Mesenchymal stem cell (in vitro differentiated cells and primary cell): ENCODE data around the gene TFR2.

Source experiments
- DNase-seq: peaks from one replicate; pipeline ENCODE4 v3.0.0-alpha.2; 2013
- H2AFZ ChIP-seq: one replicate; pipeline ENCODE4 v1.6.1; 2013; ENCODE audit warnings: low read depth, mild to moderate bottlenecking, control low read depth, inconsistent platforms, low read length, moderate library complexity
- H2AK5ac ChIP-seq: 2 replicates; pipeline ENCODE4 v1.6.1; 2013; ENCODE audit warnings: low read length, moderate library complexity, mild to moderate bottlenecking, inconsistent platforms; ENCODE audit not compliant: severe bottlenecking
- H2BK120ac ChIP-seq: one replicate; pipeline ENCODE4 v1.6.1; 2013; ENCODE audit warnings: low read depth, mild to moderate bottlenecking, inconsistent platforms, low read length, moderate library complexity
- H2BK12ac ChIP-seq, 2 experiments: one replicate each; pipeline ENCODE4 v1.6.1; 2013; ENCODE audit warnings: inconsistent platforms in 2 of 2, low read length in 2 of 2, mild to moderate bottlenecking in 2 of 2, moderate library complexity in 2 of 2, control low read depth in 1 of 2
- H2BK15ac ChIP-seq: one replicate; pipeline ENCODE4 v1.6.1; 2013; ENCODE audit warnings: mild to moderate bottlenecking, low read depth, inconsistent platforms; ENCODE audit not compliant: poor library complexity, severe bottlenecking
- H2BK5ac ChIP-seq: 2 replicates; pipeline ENCODE4 v1.6.1; 2013; ENCODE audit warnings: low read depth, mild to moderate bottlenecking, low read length, control low read depth, inconsistent platforms; ENCODE audit not compliant: poor library complexity, severe bottlenecking
- H3K14ac ChIP-seq, 2 experiments: one replicate each; pipeline ENCODE4 v1.6.1; 2013; ENCODE audit warnings: inconsistent platforms in 2 of 2, low read length in 2 of 2, control low read depth in 1 of 2, mild to moderate bottlenecking in 1 of 2, moderate library complexity in 1 of 2
- H3K18ac ChIP-seq, 2 experiments: one replicate each; pipeline ENCODE4 v1.6.1; 2013; ENCODE audit warnings: inconsistent platforms in 2 of 2, low read length in 2 of 2, control low read depth in 1 of 2, low read depth in 1 of 2, mild to moderate bottlenecking in 1 of 2
- H3K23ac ChIP-seq, 2 experiments: one replicate each; pipeline ENCODE4 v1.6.1; 2013; ENCODE audit warnings: inconsistent platforms in 2 of 2, low read length in 2 of 2, mild to moderate bottlenecking in 2 of 2, moderate library complexity in 2 of 2, control low read depth in 1 of 2
- H3K27ac ChIP-seq: 2 replicates; pipeline ENCODE4 v1.5.1; 2013; ENCODE audit warnings: mild to moderate bottlenecking, moderate library complexity, low read length, control low read depth, inconsistent platforms; ENCODE audit not compliant: poor library complexity, severe bottlenecking
- H3K27me3 ChIP-seq, 2 experiments: 2 replicates each; pipeline versions ENCODE4 v1.6.1 to v1.7.0; 2013; ENCODE audit warnings: low read length in 2 of 2, mild to moderate bottlenecking in 2 of 2, moderate library complexity in 2 of 2, control low read depth in 1 of 2, inconsistent platforms in 1 of 2; ENCODE audit not compliant: control insufficient read depth in 1 of 2, insufficient read depth in 1 of 2
- H3K36me3 ChIP-seq, 2 experiments: 2 replicates each; pipeline versions ENCODE4 v1.6.1 to v1.7.0; 2013; ENCODE audit warnings: low read length in 2 of 2, control low read depth in 1 of 2, inconsistent platforms in 1 of 2, low read depth in 1 of 2, mild to moderate bottlenecking in 1 of 2; ENCODE audit not compliant: insufficient read depth in 2 of 2, control insufficient read depth in 1 of 2
- H3K4ac ChIP-seq, 2 experiments: one replicate each; pipeline ENCODE4 v1.6.1; 2013; ENCODE audit warnings: inconsistent platforms in 2 of 2, low read length in 2 of 2, mild to moderate bottlenecking in 2 of 2, moderate library complexity in 2 of 2, control low read depth in 1 of 2, low read depth in 1 of 2
- H3K4me1 ChIP-seq: 2 replicates; pipeline ENCODE4 v1.6.1; 2013; ENCODE audit warnings: low read depth, low read length, control low read depth; ENCODE audit not compliant: control insufficient read depth, insufficient read depth
- H3K4me2 ChIP-seq: 2 replicates; pipeline ENCODE4 v1.6.1; 2013; ENCODE audit warnings: low read length, mild to moderate bottlenecking, inconsistent platforms; ENCODE audit not compliant: poor library complexity, severe bottlenecking
- H3K4me3 ChIP-seq, 2 experiments: 2 replicates each; pipeline versions ENCODE4 v1.5.1 to v1.7.0; 2013; ENCODE audit warnings: low read length in 2 of 2, mild to moderate bottlenecking in 2 of 2, control low read depth in 1 of 2, low read depth in 1 of 2; ENCODE audit not compliant: insufficient read depth in 1 of 2
- H3K79me1 ChIP-seq: replicated peaks from 2 replicates; pipeline ENCODE4 v1.6.1; 2013; ENCODE audit warnings: mild to moderate bottlenecking, control low read depth, low read length, inconsistent platforms; ENCODE audit not compliant: poor library complexity, severe bottlenecking
- H3K9ac ChIP-seq: 2 replicates; pipeline ENCODE4 v1.7.0; 2013; ENCODE audit warnings: mild to moderate bottlenecking, low read length, moderate library complexity
- H3K9me3 ChIP-seq: 2 replicates; pipeline ENCODE4 v1.7.0; 2013; ENCODE audit warnings: mild to moderate bottlenecking, low read length; ENCODE audit not compliant: control insufficient read depth
- H4K8ac ChIP-seq: one replicate; pipeline ENCODE4 v1.6.1; 2013; ENCODE audit warnings: inconsistent platforms, mild to moderate bottlenecking, low read length, moderate library complexity
- H4K91ac ChIP-seq: one replicate; pipeline ENCODE4 v1.6.1; 2013; ENCODE audit warnings: mild to moderate bottlenecking, low read length, inconsistent platforms
- WGBS: methylation state at CpG from one replicate; pipeline ENCODE4 v1.1.7; 2013; ENCODE audit warnings: mixed read lengths; 5-methylcytosine and 5-hydroxymethylcytosine counted together

The TFR2 gene

GRCh38 chr7:100595188-100595587 lies 46.2 kb downstream of the TFR2 start:
- no peak overlapping the region for H4K8ac ChIP-seq
- WGBS, result 97% methylated on average over 6 of the region's 7 CpGs
- no peak overlapping the region for H2BK5ac ChIP-seq
- no peak overlapping the region for H3K4me3 ChIP-seq
- DNase-seq, result no peak
- peaks cover under 1% of the 10 kb centered on the region for H3K4me1 ChIP-seq
- no peak overlapping the region for H3K14ac ChIP-seq
- no peaks in the 10 kb centered on the region for H3K79me1 ChIP-seq
- H2BK15ac ChIP-seq, result no peak overlapping the region
- H3K9ac ChIP-seq, result no peak overlapping the region
- no peak overlapping the region for H2BK120ac ChIP-seq
- H3K9me3 ChIP-seq, result no peaks in the 10 kb centered on the region
- no peak overlapping the region for H2AFZ ChIP-seq
- no peak overlapping the region for H4K91ac ChIP-seq
- H2AK5ac ChIP-seq, result no peak overlapping the region
- no peak overlapping the region for H3K4me2 ChIP-seq
- H3K36me3 ChIP-seq, result peaks cover 0 to 7% of the 10 kb centered on the region in 2 experiments
- no peak overlapping the region for H2BK12ac ChIP-seq
- no peak overlapping the region for H3K23ac ChIP-seq
- H3K27ac ChIP-seq, result no peak overlapping the region
- no peak overlapping the region for H3K4ac ChIP-seq
- no peak overlapping the region for H3K18ac ChIP-seq
- peaks cover 0 to 7% of the 10 kb centered on the region in 2 experiments for H3K27me3 ChIP-seq

GRCh38 chr7:100591596-100591995 lies 49.8 kb downstream of the TFR2 start:
- Histone ChIP-seq H3K36me3 (no peaks in the 10 kb centered on the region), H3K79me1 (no peaks in the 10 kb centered on the region), H3K23ac (peak overlapping the region in 1 of 2 experiments; percentile 64), H3K4me3 (no peak overlapping the region), H3K9ac (no peak overlapping the region), H2BK12ac (peak overlapping the region in 1 of 2 experiments; percentile 6), H3K27me3 (peaks cover 0 to 16% of the 10 kb centered on the region in 2 experiments), H2BK15ac (no peak overlapping the region), H4K8ac (no peak overlapping the region), H2BK5ac (no peak overlapping the region), H3K9me3 (no peaks in the 10 kb centered on the region), H3K4me2 (no peak overlapping the region), H2AK5ac (no peak overlapping the region), H3K27ac (no peak overlapping the region), H3K14ac (no peak overlapping the region), H3K18ac (no peak overlapping the region), H3K4me1 (no peaks in the 10 kb centered on the region), H2BK120ac (no peak overlapping the region), H3K4ac (no peak overlapping the region), H4K91ac (no peak overlapping the region), H2AFZ (no peak overlapping the region)
- no peak for DNase-seq
- WGBS, result 93% methylated on average over 17 of the region's 17 CpGs

- Histone ChIP-seq H2AK5ac (no peak overlapping the region), H2BK120ac (peak overlapping the region; percentile 71), H3K9me3 (no peaks in the 10 kb centered on the region), H3K18ac (peak overlapping the region; percentile 0 to 85), H2BK5ac (no peak overlapping the region), H2BK12ac (peak overlapping the region in 1 of 2 experiments; percentile 92), H4K91ac (peak overlapping the region; percentile 82), H4K8ac (peak overlapping the region; percentile 87), H3K27me3 (peaks cover 0 to 16% of the 10 kb centered on the region in 2 experiments), H3K4me3 (peak overlapping the region in 1 of 2 experiments; percentile 37), H2BK15ac (no peak overlapping the region), H3K23ac (no peak overlapping the region), H3K4me2 (no peak overlapping the region), H3K27ac (no peak overlapping the region), H3K9ac (no peak overlapping the region), H2AFZ (no peak overlapping the region), H3K36me3 (no peaks in the 10 kb centered on the region), H3K4me1 (no peaks in the 10 kb centered on the region), H3K79me1 (no peaks in the 10 kb centered on the region), H3K14ac (no peak overlapping the region), H3K4ac (peak overlapping the region in 1 of 2 experiments; percentile 62)
- WGBS, result 56% methylated on average over 19 of the region's 20 CpGs
- DNase-seq, result no peak
These were observed 51.1 kb downstream of the TFR2 start for GRCh38 chr7:100590077-100590737.

GRCh38 chr7:100589341-100589947 lies 51.9 kb downstream of the TFR2 start:
- Histone ChIP-seq H2BK120ac (no peak overlapping the region), H3K36me3 (no peaks in the 10 kb centered on the region), H2AFZ (peak overlapping the region; percentile 20), H3K79me1 (no peaks in the 10 kb centered on the region), H3K4me1 (peaks cover 5% of the 10 kb centered on the region), H3K9me3 (no peaks in the 10 kb centered on the region), H3K4me3 (no peak overlapping the region), H3K9ac (peak overlapping the region; percentile 22), H2BK15ac (peak overlapping the region; percentile 64), H3K4me2 (no peak overlapping the region), H3K18ac (peak overlapping the region; percentile 26 to 73), H3K27ac (no peak overlapping the region), H3K4ac (peak overlapping the region in 1 of 2 experiments; percentile 72), H4K91ac (peak overlapping the region; percentile 55), H2BK5ac (no peak overlapping the region), H4K8ac (no peak overlapping the region), H3K27me3 (peaks cover 0 to 16% of the 10 kb centered on the region in 2 experiments), H3K23ac (no peak overlapping the region), H2AK5ac (no peak overlapping the region), H2BK12ac (peak overlapping the region in 1 of 2 experiments; percentile 81), H3K14ac (peak overlapping the region in 1 of 2 experiments; percentile 81)
- no peak for DNase-seq
- WGBS, result 20% methylated on average over 7 of the region's 7 CpGs
